ENCODE data around the gene MTX1.

GRCh38 chr1:155256058-155256852 lies 47.8 kb downstream of the MTX1 start:
- TF ChIP-seq CTCF (IDR thresholded peaks at IDR 0.05) (no peak), POLR2A (IDR thresholded peaks at IDR 0.05) (no peak)

Measured in adrenal gland (tissue), 5 donors.